ENCODE results near the gene MRPL49. TPM values are rescaled to one million over a fixed set of nuclear protein-coding genes. Genes with fewer than 3 reads are reported as not detected.

MRPL49 gene
- total RNA-seq, 1 donor from 2014 or later, result 43.5 TPM

DNA sequence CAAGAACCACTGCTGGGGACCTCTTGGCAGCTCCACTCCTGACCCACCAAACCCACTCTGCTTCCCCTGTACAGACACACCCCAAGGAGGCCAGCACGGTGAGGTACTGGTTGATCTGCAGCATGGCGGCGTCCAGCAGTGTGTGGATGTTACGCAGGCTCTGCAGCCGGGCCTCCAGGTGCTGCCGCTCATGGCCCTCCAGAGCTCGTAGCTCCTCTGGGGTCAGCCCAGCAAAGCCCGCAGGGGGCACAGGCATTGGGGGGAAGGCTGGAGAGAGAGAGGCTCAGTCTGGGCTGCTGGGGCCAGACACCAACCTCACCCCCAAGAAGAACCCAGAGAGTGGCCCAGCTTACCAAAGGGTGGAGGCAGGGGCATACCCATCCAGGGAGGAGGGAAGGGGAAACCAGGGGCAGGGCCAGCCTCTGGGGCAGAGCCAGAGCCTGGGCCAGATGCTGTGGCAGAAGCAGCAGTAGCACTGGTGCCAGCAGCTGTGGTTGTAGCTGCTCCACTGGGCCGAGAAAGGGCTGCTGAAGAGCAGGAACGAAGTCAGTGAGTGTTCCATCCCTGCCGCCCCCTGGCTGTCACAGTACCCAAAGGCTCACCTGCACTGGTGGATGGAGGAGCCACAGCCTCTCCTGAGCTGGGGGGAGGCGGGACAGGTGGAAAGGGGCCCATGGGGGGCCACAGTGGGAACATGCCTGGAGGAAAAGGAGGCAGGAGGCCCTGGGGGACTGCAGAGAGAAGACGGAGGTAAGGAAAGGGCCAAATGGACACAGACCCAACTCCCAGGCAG lies 7.7 kb downstream of the MRPL49 start:
- Histone ChIP-seq H3K9me3 (no peaks in the 10 kb centered on the region), H3K36me3 (peaks cover 0 to 76% of the 10 kb centered on the region in 2 donors), H3K4me3 (no peak overlapping the region), H3K4me1 (peaks cover 20% of the 10 kb centered on the region), H3K27me3 (no peaks in the 10 kb centered on the region), H3K27ac (no peak overlapping the region)
- intact Hi-C loops (cut with DNase I), result loop anchor here (10.0 kb wide), 1 partner anchor 195 kb away; no protein-coding TSS in a partner anchor
- no peak for DNase-seq (ENCODE audit: extremely low spot score in 2 of 2)
- no peak for TF ChIP-seq POLR2AphosphoS5 (IDR thresholded peaks at IDR 0.05; ENCODE audit: insufficient read depth in 1 of 2, low read depth in 1 of 2)
- TF ChIP-seq POLR2A (IDR thresholded peaks at IDR 0.05), result no peak
- TF ChIP-seq, protein P1, sequence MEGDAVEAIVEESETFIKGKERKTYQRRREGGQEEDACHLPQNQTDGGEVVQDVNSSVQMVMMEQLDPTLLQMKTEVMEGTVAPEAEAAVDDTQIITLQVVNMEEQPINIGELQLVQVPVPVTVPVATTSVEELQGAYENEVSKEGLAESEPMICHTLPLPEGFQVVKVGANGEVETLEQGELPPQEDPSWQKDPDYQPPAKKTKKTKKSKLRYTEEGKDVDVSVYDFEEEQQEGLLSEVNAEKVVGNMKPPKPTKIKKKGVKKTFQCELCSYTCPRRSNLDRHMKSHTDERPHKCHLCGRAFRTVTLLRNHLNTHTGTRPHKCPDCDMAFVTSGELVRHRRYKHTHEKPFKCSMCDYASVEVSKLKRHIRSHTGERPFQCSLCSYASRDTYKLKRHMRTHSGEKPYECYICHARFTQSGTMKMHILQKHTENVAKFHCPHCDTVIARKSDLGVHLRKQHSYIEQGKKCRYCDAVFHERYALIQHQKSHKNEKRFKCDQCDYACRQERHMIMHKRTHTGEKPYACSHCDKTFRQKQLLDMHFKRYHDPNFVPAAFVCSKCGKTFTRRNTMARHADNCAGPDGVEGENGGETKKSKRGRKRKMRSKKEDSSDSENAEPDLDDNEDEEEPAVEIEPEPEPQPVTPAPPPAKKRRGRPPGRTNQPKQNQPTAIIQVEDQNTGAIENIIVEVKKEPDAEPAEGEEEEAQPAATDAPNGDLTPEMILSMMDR (IDR thresholded peaks at IDR 0.05), result no peak

DNA sequence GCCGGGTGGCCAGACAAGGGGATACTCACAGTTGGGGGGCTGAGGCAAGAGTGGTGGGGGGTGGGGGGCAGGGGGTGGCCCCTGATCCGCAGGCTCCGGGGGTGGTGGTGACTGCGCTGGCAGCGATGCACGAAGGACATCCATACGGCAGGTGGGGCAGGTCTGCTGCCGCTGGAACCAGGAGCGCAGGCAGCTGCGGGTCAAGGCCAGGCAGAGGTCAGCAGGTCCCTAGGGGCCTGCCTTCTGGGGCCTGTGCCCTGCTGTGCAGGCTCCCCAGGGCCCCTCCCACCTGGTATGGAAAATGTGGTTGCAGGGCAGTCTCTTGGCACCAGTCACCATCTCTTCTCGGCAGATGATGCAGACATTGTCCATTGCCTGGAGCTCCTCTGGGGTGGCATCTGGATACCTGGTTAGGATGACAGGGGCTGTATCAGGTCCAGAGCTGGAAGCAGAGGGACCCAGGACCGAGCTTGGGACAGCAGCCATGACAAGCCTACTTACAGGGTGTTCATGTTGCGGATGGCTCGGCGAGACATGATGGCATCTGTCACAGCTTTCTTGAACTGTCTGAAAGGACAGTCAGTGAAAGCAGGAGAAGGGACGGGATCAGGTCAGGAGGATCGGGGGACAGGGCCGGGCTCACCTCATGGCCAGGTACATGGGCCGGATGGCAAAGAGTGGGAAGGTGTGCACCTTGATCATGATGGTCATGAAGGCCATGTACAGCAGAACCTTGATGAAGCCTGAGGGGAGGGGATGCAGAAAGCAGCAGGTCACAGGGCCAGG lies 8.7 kb downstream of the MRPL49 start:
- H3K36me3 ChIP-seq, result peaks cover 0 to 66% of the 10 kb centered on the region in 2 donors

DNA sequence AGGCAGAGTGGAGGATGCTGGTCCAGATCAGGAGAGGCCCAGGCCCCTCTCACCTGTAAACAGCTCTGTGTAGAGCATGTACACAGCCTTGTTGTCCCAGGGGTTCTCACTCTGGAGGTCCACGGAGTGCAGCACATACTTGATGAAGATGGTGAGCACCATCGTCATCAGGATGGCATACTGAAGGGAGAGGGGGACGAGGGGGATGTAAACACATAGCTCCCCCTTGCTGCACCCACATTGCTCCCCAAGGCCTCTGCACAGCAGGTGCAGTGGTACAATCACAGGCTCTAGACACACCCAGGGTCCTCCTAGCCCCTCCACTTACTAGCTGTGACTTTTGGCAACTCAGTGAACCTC lies 9.3 kb downstream of the MRPL49 start:
- Histone ChIP-seq H3K4me1 (peaks cover 30% of the 10 kb centered on the region), H3K9me3 (no peaks in the 10 kb centered on the region), H3K27ac (no peak overlapping the region), H3K36me3 (peaks cover 0 to 60% of the 10 kb centered on the region in 2 donors), H3K27me3 (no peaks in the 10 kb centered on the region), H3K4me3 (no peak overlapping the region)
- intact Hi-C loops (cut with DNase I), result no loop called here
- DNase-seq (ENCODE audit: extremely low spot score in 2 of 2), result no peak
- TF ChIP-seq POLR2AphosphoS5 (IDR thresholded peaks at IDR 0.05; ENCODE audit: insufficient read depth in 1 of 2, low read depth in 1 of 2), result no peak
- TF ChIP-seq, protein P1 (IDR thresholded peaks at IDR 0.05), result no peak
- no peak for TF ChIP-seq POLR2A (IDR thresholded peaks at IDR 0.05)

More for the DNA sequence above, 8.7 kb downstream of the MRPL49 start:
- Histone ChIP-seq H3K4me3 (no peak overlapping the region), H3K27me3 (no peaks in the 10 kb centered on the region), H3K4me1 (peaks cover 28% of the 10 kb centered on the region), H3K27ac (no peak overlapping the region), H3K9me3 (no peaks in the 10 kb centered on the region)
- no peak for TF ChIP-seq POLR2A (IDR thresholded peaks at IDR 0.05)
- TF ChIP-seq, protein P1 (IDR thresholded peaks at IDR 0.05), result no peak
- no peak for TF ChIP-seq POLR2AphosphoS5 (IDR thresholded peaks at IDR 0.05; ENCODE audit: insufficient read depth in 1 of 2, low read depth in 1 of 2)
- intact Hi-C loops (cut with DNase I), result no loop called here
- DNase-seq (ENCODE audit: extremely low spot score in 2 of 2), result peak in 1 of 2 donors; percentile 82

DNA sequence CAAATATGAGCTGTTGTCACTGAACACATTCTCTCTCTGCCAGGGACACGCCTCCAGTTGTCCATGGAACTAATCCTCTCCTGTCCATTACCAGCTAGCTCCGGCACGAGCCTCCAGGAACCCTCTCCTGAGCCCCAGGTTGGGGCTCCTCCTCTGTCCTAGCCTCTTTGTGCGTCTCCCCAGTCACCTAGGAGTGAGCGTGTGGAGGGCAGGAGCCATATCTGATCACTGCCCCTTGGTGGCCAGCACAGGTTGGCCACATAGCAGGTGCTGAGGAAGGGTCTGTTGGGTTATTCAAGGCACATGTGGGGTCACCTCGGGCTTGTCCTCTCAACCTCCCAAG lies 9.7 kb downstream of the MRPL49 start:
- no peak for TF ChIP-seq POLR2A (IDR thresholded peaks at IDR 0.05)
- TF ChIP-seq POLR2AphosphoS5 (IDR thresholded peaks at IDR 0.05; ENCODE audit: insufficient read depth in 1 of 2, low read depth in 1 of 2), result no peak
- TF ChIP-seq, protein P1 (IDR thresholded peaks at IDR 0.05), result no peak
- intact Hi-C loops (cut with DNase I), result no loop called here
- no peak for DNase-seq (ENCODE audit: extremely low spot score in 2 of 2)
- H3K27me3 ChIP-seq, result no peaks in the 10 kb centered on the region
- H3K36me3 ChIP-seq, result peaks cover 0 to 57% of the 10 kb centered on the region in 2 donors
- no peak overlapping the region for H3K27ac ChIP-seq
- H3K9me3 ChIP-seq, result no peaks in the 10 kb centered on the region
- H3K4me3 ChIP-seq, result no peak overlapping the region
- H3K4me1 ChIP-seq, result peaks cover 30% of the 10 kb centered on the region

Data from vagina (tissue), 2 donors.